Measurements from ENCODE around the gene ZNF689.

ZNF689 gene

GRCh38 chr16:30619638-30620037 lies 9.4 kb upstream of the ZNF689 start:
- no peaks in the 10 kb centered on the region for H3K36me3 ChIP-seq (replicated peaks; ENCODE audit: insufficient read depth, low read length)
- no peak for DNase-seq
- no peaks in the 10 kb centered on the region for H3K9me2 ChIP-seq (replicated peaks; ENCODE audit: insufficient read depth, low read length)
- no peaks in the 10 kb centered on the region for H4K20me1 ChIP-seq (ENCODE audit: insufficient read depth, low read length)
- no peaks in the 10 kb centered on the region for H3K9me3 ChIP-seq (replicated peaks; ENCODE audit: insufficient read depth, low read length)
- no peaks in the 10 kb centered on the region for H3K79me2 ChIP-seq (ENCODE audit: low read length)
- H3K4me2 ChIP-seq (ENCODE audit: low read depth, low read length) = no peak overlapping the region
- no peaks in the 10 kb centered on the region for H3K27me3 ChIP-seq (replicated peaks; ENCODE audit: insufficient read depth, low read length)
- no peaks in the 10 kb centered on the region for H3K4me1 ChIP-seq (ENCODE audit: low read length)
- H3K4me3 ChIP-seq (ENCODE audit: low read length) = no peak overlapping the region
- H3F3A ChIP-seq (ENCODE audit: insufficient read depth, low read length) = no peaks in the 10 kb centered on the region
- no peak overlapping the region for H3K9ac ChIP-seq (ENCODE audit: low read length)
- no peak overlapping the region for H3K27ac ChIP-seq (ENCODE audit: low read length)
- no peak for TF ChIP-seq EZH2phosphoT487 (IDR thresholded peaks at IDR 0.05; ENCODE audit: low read length)
- no peak overlapping the region for H2AFZ ChIP-seq (ENCODE audit: low read length)

- no peak for DNase-seq
- Histone ChIP-seq H3K27ac (ENCODE audit: low read length) (no peak overlapping the region), H3K9ac (ENCODE audit: low read length) (no peak overlapping the region), H3K4me1 (ENCODE audit: low read length) (no peaks in the 10 kb centered on the region), H4K20me1 (ENCODE audit: insufficient read depth, low read length) (no peaks in the 10 kb centered on the region), H3F3A (ENCODE audit: insufficient read depth, low read length) (no peaks in the 10 kb centered on the region), H3K27me3 (replicated peaks; ENCODE audit: insufficient read depth, low read length) (no peaks in the 10 kb centered on the region), H3K4me3 (ENCODE audit: low read length) (no peak overlapping the region), H3K9me3 (replicated peaks; ENCODE audit: insufficient read depth, low read length) (no peaks in the 10 kb centered on the region), H2AFZ (ENCODE audit: low read length) (no peak overlapping the region), H3K4me2 (ENCODE audit: low read depth, low read length) (no peak overlapping the region), H3K79me2 (ENCODE audit: low read length) (no peaks in the 10 kb centered on the region), H3K9me2 (replicated peaks; ENCODE audit: insufficient read depth, low read length) (no peaks in the 10 kb centered on the region), H3K36me3 (replicated peaks; ENCODE audit: insufficient read depth, low read length) (no peaks in the 10 kb centered on the region)
- no peak for TF ChIP-seq EZH2phosphoT487 (IDR thresholded peaks at IDR 0.05; ENCODE audit: low read length)
- no peak for TF ChIP-seq EZH2 (optimal IDR thresholded peaks at IDR 0.05; ENCODE audit: low read depth, low read length)
- no peak for TF ChIP-seq CTCF (IDR thresholded peaks at IDR 0.05; ENCODE audit: low read length)
Measured at GRCh38 chr16:30619202-30619601, 9.0 kb upstream of the ZNF689 start.

- Histone ChIP-seq H3K9ac (ENCODE audit: low read length) (no peak overlapping the region), H3K9me3 (replicated peaks; ENCODE audit: insufficient read depth, low read length) (no peaks in the 10 kb centered on the region), H4K20me1 (ENCODE audit: insufficient read depth, low read length) (no peaks in the 10 kb centered on the region), H3K79me2 (ENCODE audit: low read length) (no peaks in the 10 kb centered on the region), H3K4me1 (ENCODE audit: low read length) (no peaks in the 10 kb centered on the region), H3K27ac (ENCODE audit: low read length) (no peak overlapping the region), H3K4me3 (ENCODE audit: low read length) (no peak overlapping the region), H2AFZ (ENCODE audit: low read length) (no peak overlapping the region), H3K27me3 (replicated peaks; ENCODE audit: insufficient read depth, low read length) (no peaks in the 10 kb centered on the region), H3F3A (ENCODE audit: insufficient read depth, low read length) (no peaks in the 10 kb centered on the region), H3K4me2 (ENCODE audit: low read depth, low read length) (no peak overlapping the region), H3K9me2 (replicated peaks; ENCODE audit: insufficient read depth, low read length) (no peaks in the 10 kb centered on the region), H3K36me3 (replicated peaks; ENCODE audit: insufficient read depth, low read length) (no peaks in the 10 kb centered on the region)
- TF ChIP-seq EZH2phosphoT487 (IDR thresholded peaks at IDR 0.05; ENCODE audit: low read length) (no peak), CTCF (IDR thresholded peaks at IDR 0.05; ENCODE audit: low read length) (peak; percentile 89), EZH2 (optimal IDR thresholded peaks at IDR 0.05; ENCODE audit: low read depth, low read length) (no peak)
- peak; percentile 77 for DNase-seq
Measured at GRCh38 chr16:30615358-30616091, 5.3 kb upstream of the ZNF689 start.
